Nucleus accumbens (tissue), 56 donors: Measurements from ENCODE around the gene SLC2A6.

Experiments used
- DNase-seq, 56 donors: peaks; one replicate each; lab custom pipeline; 2025; lab: John Stamatoyannopoulos, UW

Gene SLC2A6

GRCh38 chr9:133499132-133499891 is 20.4 kb upstream of the SLC2A6 start:
- no peak for DNase-seq

- DNase-seq: no peak
These were observed 18.3 kb upstream of the SLC2A6 start for GRCh38 chr9:133496861-133497842.

DNA sequence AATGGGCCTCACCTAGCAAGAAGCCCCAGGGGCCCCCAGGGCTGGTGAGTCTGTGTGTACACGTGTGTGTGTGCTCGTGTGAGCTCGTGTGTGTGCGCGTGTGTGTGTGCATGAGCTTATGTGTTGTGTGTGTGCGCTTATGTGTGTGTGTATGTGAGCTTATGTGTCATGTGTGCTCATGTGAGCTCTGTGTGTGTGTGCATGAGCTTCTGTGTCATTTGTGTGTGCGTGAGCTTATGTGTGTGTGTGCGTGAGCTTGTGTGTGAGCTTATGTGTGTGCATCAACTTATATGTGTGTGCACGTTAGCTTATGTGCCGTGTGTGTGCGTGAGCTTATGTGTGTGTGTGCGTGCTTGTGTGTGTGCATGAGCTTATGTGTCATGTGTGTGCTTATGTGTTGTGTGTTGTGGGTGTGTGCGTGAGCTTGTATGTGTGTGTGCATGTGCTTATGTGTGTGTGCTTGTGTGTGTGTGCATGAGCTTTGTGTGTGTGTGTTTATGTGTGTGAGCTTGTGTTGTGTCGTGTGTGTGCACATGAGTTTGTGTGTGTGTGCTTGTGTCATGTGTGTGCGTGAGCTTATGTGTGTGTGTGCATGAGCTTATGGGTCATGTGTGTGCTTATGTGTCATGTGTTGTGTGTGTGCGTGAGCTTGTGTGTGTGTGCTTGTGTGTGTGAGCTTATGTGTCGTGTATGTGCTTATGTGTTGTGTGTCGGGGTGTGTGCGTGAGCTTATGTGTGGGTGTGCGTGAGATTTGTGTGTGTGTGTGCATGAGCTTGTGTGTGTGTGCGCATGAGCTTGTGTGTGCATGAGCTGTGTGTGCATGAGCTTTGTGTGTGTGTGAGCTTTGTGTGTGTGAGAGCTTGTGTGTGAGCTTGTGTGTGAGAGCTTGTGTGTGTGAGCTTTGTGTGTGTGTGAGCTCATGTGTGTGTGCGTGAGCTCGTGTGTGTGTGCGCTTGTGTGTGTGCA is 16.7 kb upstream of the SLC2A6 start:
- no peak for DNase-seq

GRCh38 chr9:133494636-133495326 is 15.9 kb upstream of the SLC2A6 start:
- no peak for DNase-seq

- no peak for DNase-seq
These were observed 15.1 kb upstream of the SLC2A6 start for GRCh38 chr9:133493845-133494540.

GRCh38 chr9:133493428-133493827 is 14.5 kb upstream of the SLC2A6 start:
- DNase-seq: no peak

- DNase-seq: no peak
These were observed 13.4 kb upstream of the SLC2A6 start for GRCh38 chr9:133492061-133493021.

DNA sequence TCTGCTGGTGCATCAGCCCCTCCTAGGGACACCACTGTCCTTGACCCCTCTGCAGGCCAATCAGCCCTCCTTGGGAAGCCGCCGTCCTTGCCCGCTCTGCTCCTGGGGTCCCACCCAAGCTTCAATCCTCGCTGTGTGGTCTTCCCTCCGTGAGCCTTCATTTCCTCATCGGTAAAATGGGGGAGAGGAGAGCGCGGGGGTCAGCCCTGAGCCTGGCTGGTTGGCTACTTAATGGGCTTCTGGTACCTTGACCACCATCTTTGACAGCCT is 12.7 kb upstream of the SLC2A6 start:
- DNase-seq: no peak

DNA sequence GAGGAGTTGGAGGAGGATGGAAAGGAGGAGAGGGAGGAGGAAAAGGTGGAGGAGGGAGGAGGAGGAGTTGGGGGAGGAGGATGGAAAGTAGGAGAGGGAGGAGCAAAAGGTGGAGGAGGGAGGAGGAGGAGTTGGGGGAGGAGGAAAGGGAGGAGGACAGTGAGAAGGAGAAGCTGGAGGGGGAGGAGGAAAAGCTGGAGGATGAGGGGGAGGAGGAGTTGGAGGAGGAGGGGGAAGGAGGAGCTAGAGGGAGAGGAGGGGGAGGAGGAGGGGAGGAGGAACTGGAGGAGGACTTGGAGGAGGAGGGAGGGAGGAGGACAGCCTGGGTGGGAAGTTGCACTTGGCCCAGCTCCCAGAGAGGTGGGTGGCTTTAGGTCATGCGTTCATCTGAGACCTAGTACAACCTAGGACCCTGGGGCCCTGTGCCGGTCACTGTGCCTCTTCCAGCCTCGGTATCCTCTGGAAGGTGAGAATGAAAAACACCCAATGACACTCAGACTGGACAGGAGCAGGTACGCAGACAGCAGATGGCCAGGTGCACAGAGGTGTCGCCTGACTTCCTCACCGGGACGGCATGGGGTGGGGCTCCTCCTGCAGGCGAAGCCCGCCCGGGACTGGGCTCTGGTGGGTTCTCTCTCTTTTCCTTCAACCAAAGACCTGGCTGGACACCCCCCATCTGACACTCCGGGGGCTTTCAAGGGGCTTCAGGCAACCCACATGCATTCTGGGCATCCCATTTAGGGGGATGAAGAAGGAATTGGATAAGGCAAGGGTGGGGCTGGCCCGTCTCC is 12.2 kb upstream of the SLC2A6 start:
- no peak for DNase-seq

- DNase-seq: no peak
These were observed 11.3 kb upstream of the SLC2A6 start for GRCh38 chr9:133490201-133490681.

DNA sequence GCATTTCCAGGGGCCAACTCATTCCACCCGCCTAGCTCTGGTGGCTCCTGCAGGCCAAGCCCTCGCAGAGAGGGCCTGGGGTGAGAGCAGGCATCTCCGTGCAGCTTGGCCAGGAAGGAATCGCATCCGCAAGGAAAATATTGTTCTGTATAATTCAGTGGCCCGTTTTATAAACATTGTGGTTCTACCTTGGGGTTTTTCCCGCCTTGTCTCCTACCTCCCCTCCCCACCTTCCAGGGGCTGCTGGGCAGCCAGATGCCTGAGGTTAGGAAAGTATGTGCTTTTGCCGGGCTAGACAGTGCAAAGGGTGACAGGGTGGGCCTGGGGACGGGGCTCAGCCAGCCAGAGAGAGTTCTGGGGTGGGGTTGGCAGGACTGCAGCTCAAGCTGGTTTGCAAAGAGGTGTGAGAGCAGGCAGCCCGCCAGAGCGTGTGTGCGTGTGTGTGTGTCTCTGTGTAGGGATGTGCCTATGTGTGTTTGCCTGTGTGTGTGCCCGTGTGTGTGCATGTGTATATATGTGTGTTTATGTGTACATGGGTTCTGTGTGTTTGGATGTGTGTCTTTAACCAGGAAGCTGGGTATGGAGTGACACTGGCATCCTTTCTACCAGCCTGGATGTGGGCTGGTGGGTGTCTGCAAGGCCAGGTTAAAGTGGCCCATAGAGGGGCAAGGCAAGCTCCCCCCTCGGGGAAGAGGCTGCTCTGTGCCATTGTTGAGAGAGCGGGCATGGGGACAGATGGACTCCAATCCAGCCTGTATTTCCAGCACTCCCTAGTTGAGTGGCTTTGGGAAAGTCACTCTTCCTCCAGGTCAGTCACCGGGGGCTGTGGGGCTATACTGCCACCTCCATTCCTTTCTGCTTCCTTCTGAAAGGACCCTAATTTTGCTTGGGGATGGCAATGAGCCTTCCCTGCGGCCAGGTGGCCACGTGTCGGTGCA is 10.6 kb upstream of the SLC2A6 start:
- DNase-seq: no peak

DNA sequence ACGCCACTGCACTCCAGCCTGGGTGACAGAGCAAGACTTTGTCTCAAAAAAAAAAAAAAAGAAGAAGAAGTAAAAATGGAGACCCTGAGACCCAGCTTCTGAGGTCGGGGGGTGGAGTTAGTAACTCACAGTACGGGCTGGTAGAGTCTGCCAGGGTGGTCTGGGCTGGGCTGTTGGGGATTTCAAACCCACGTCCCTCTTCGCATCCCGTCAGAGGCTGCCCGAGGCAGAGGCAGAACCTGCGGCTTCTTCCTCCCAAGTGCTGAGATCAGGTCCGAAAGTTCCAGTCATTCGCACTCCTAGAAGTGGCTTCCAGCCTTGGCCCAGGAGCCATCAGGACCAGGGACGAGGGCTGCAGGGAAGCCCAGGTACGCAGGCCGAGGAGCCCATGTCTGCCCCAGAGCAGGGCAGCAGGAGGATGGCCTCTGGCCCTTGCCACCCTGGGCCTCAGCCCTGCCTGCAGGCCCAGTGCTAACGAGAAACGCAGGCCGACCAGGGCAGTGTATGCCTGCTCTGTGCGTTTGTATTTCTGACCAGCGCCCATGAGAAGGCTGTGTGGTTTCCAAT is 9.9 kb upstream of the SLC2A6 start:
- no peak for DNase-seq

- DNase-seq: no peak
These were observed 8.4 kb upstream of the SLC2A6 start for GRCh38 chr9:133487331-133487725.

DNA sequence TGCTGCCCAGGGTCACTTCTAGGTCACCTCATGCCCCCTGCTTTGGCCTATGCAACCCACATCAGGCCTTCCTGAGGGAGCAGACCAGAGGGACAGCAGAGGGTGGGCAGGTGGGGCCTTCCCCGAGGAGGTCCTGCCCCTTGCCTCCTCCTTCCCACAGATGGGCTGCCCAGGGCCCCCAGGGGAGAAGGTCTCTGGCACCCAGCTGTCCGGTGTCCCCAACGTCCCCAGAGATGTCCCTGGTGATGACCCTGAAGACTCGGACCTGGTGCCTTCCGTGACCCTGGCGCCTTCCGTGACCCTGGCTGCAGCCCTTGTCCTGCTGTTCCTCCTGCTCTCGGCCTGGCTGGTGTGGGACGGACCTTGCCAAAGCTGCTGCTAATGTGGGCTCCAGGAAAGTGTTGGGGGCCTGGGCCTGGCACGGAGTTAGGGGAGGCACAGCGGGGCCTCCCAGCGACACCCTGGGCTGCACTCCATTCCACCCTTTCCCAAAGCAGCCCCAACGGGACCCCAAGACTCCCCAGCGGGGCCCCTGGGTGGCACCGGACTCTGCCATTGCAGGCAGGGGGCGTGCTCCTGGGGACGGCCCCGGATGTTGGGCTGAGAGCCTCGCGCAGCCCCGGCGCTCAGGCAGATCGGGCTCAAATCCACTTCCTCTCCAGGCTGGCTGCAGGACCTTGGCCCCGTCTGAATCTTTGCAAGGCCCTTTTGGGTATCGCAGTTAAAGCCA is 6.8 kb upstream of the SLC2A6 start:
- no peak for DNase-seq
